SKM-1 (cell line): Measurements from ENCODE around the gene RCOR1.
"Not testable (repeated sequence)": the region's sequence is repeated elsewhere in the genome, so short reads cannot be mapped to it uniquely, and the experiment has no call there.

Experiments
- DNase-seq: peaks from one replicate; lab custom pipeline; 2025; ENCODE audit not compliant: unreplicated experiment; lab: John Stamatoyannopoulos, UW

RCOR1 gene

GRCh38 chr14:102591944-102592762 lies at the start of gene RCOR1:
Gene RCOR1, plus strand, starts transcription at chr14:102592649. Its CDS starts 238 bp downstream, at chr14:102592887.
- DNase-seq: peak; percentile 61

GRCh38 chr14:102544046-102544746 lies 48.3 kb upstream of the RCOR1 start:
- DNase-seq: no peak

GRCh38 chr14:102544747-102545460 lies 47.5 kb upstream of the RCOR1 start:
- no peak for DNase-seq

- DNase-seq: no peak
Observed at GRCh38 chr14:102545461-102546265, 46.8 kb upstream of the RCOR1 start.

- no peak for DNase-seq
Observed at GRCh38 chr14:102548616-102549240, 43.7 kb upstream of the RCOR1 start.

- DNase-seq: not testable (repeated sequence)
Observed at GRCh38 chr14:102550927-102551401, 41.5 kb upstream of the RCOR1 start.

- no peak for DNase-seq
Observed at GRCh38 chr14:102551995-102552705, 40.3 kb upstream of the RCOR1 start.

- DNase-seq: no peak
Observed at GRCh38 chr14:102554821-102555819, 37.3 kb upstream of the RCOR1 start.

- no peak for DNase-seq
Observed at GRCh38 chr14:102556098-102556677, 36.3 kb upstream of the RCOR1 start.

- no peak for DNase-seq
Observed at GRCh38 chr14:102557434-102558226, 34.8 kb upstream of the RCOR1 start.

- no peak for DNase-seq
Observed at GRCh38 chr14:102558556-102558955, 33.9 kb upstream of the RCOR1 start.

- DNase-seq: no peak
Observed at GRCh38 chr14:102560458-102561261, 31.8 kb upstream of the RCOR1 start.

- DNase-seq: peak; percentile 59
Observed at GRCh38 chr14:102565331-102565887, 27.0 kb upstream of the RCOR1 start.

- no peak for DNase-seq
Observed at GRCh38 chr14:102565959-102566358, 26.5 kb upstream of the RCOR1 start.

GRCh38 chr14:102568115-102568614 lies 24.3 kb upstream of the RCOR1 start:
- DNase-seq: no peak
